GM12878 (cell line): ENCODE results near the gene ASB15. TPM values are rescaled to one million over a fixed set of nuclear protein-coding genes. Genes with fewer than 3 reads are reported as not detected.

ENCODE experiments used
- ATAC-seq: fragments of 200-7000 bp; cut with Tn5 transposase; 3 replicates; pipeline ENCODE4 v1.9.1; 2020; ENCODE audit warnings: mild to moderate bottlenecking, moderate library complexity
- BruUV-seq: library from RNA; stranded (reverse); fragments of 400-500 nt; replicated peaks from 2 replicates; lab custom pipeline; 2021; lab: Mats Ljungman, UMichigan
- CTCF ChIA-PET: fragments of 300-600 bp; sonication (Branson Sonifier 250); formaldehyde crosslinking; extraction: SDS; loops from one replicate; lab custom pipeline; 2021; ENCODE audit warnings: inconsistent platforms; lab: Yijun Ruan, JAX
- POLR2A ChIA-PET: fragments of 350-600 bp; formaldehyde crosslinking; extraction: SDS; loops from one replicate; lab custom pipeline; 2021; ENCODE audit warnings: inconsistent platforms; lab: Charles Lee
- RAD21 ChIA-PET: fragments of 300-600 bp; sonication (Branson Sonifier 250); formaldehyde crosslinking; loops from one replicate; lab custom pipeline; 2023; ENCODE audit warnings: antibody characterized with exemption; ENCODE audit not compliant: unreplicated experiment; lab: Charles Lee
- SMC1A ChIA-PET: fragments of 300-600 bp; sonication (Branson Sonifier 250); formaldehyde crosslinking; loops from one replicate; lab custom pipeline; 2023; ENCODE audit not compliant: unreplicated experiment, uncharacterized antibody; lab: Charles Lee
- DNase-seq: peaks from one replicate; pipeline ENCODE4 v3.0.0-alpha.2; 2011; ENCODE audit warnings: low read depth, low spot score
- FAIRE-seq: peaks from 3 replicates; lab custom pipeline; 2011; peaks lifted over from hg19 to GRCh38; lab: Jason Lieb, UNC
- H2AFZ ChIP-seq: 2 replicates; pipeline ENCODE4 v1.6.0; 2011; ENCODE audit warnings: low read depth, low read length, control low read depth; ENCODE audit not compliant: control insufficient read depth
- H3K27ac ChIP-seq: 2 replicates; pipeline ENCODE4 v1.5.1; 2011; ENCODE audit warnings: control low read depth; ENCODE audit not compliant: control insufficient read depth, insufficient read depth
- H3K27me3 ChIP-seq, 2 experiments: replicated peaks in 1 of 2; 2 replicates each; pipeline versions ENCODE4 v1.6.0 to v1.6.1; 2011; ENCODE audit warnings: low read length in 1 of 2; ENCODE audit not compliant: control insufficient read depth in 2 of 2, insufficient read depth in 2 of 2
- H3K36me3 ChIP-seq, 2 experiments: 2 replicates each; pipeline ENCODE4 v1.5.1; 2011; ENCODE audit warnings: low read length in 1 of 2; ENCODE audit not compliant: control insufficient read depth in 2 of 2, insufficient read depth in 2 of 2
- H3K4me1 ChIP-seq: 2 replicates; pipeline ENCODE4 v1.6.1; 2011; ENCODE audit warnings: mild to moderate bottlenecking, low read length, moderate library complexity, mixed read lengths; ENCODE audit not compliant: control insufficient read depth, insufficient read depth
- H3K4me2 ChIP-seq: 2 replicates; pipeline ENCODE4 v1.6.0; 2011; ENCODE audit warnings: control low read depth; ENCODE audit not compliant: control insufficient read depth, insufficient read depth
- H3K4me3 ChIP-seq: fragments of 200-600 bp; sonication (generic); 2 replicates; pipeline ENCODE4 v1.5.1; 2016
- H3K79me2 ChIP-seq: 2 replicates; pipeline ENCODE4 v1.6.0; 2011; ENCODE audit warnings: low read length; ENCODE audit not compliant: control insufficient read depth, insufficient read depth
- H3K9ac ChIP-seq: 2 replicates; pipeline ENCODE4 v1.8.0; 2011; ENCODE audit warnings: low read length, control low read depth, mixed read lengths; ENCODE audit not compliant: control insufficient read depth, insufficient read depth
- H3K9me3 ChIP-seq: replicated peaks from 3 replicates; pipeline ENCODE4 v1.5.1; 2011; ENCODE audit warnings: mild to moderate bottlenecking, low read length; ENCODE audit not compliant: control insufficient read depth, insufficient read depth
- H4K20me1 ChIP-seq: 2 replicates; pipeline ENCODE4 v1.6.0; 2011; ENCODE audit not compliant: control insufficient read depth, insufficient read depth
- CBFB ChIP-seq: IDR thresholded peaks from 2 replicates; pipeline ENCODE4 v1.6.1; 2016; ENCODE audit warnings: antibody characterized with exemption, low read depth
- CREM ChIP-seq: IDR thresholded peaks from 2 replicates; pipeline ENCODE4 v1.6.1; 2014; ENCODE audit warnings: antibody characterized with exemption, low read depth
- EZH2 ChIP-seq: IDR thresholded peaks from 2 replicates; pipeline ENCODE4 v1.6.1; 2012; ENCODE audit warnings: low read depth, mild to moderate bottlenecking, control low read depth, inconsistent platforms, low read length, borderline replicate concordance; ENCODE audit not compliant: control insufficient read depth
- FOXK2 ChIP-seq: fragments of 450-650 bp; IDR thresholded peaks from 2 replicates; pipeline ENCODE4 v1.6.1; 2017; ENCODE audit warnings: mild to moderate bottlenecking, moderate library complexity
- IKZF1 ChIP-seq: fragments of 450-650 bp; conservative IDR thresholded peaks from 2 replicates; pipeline ENCODE4 v1.6.1; 2017; ENCODE audit warnings: antibody characterized with exemption, mild to moderate bottlenecking
- MYB ChIP-seq: fragments of 150-350 bp; IDR thresholded peaks from 2 replicates; pipeline ENCODE4 v1.6.1; 2014; ENCODE audit warnings: mild to moderate bottlenecking, low read depth, low read length, borderline replicate concordance
- MYC ChIP-seq: IDR thresholded peaks from 2 replicates; pipeline ENCODE4 v1.6.1; 2011; ENCODE audit warnings: mild to moderate bottlenecking, low read length, moderate library complexity, inconsistent platforms; ENCODE audit not compliant: insufficient read depth, insufficient replicate concordance, insufficient read length, severe bottlenecking
- NBN ChIP-seq: fragments of 450-650 bp; IDR thresholded peaks from 2 replicates; pipeline ENCODE4 v1.6.1; 2016
- RB1 ChIP-seq: fragments of 450-650 bp; formaldehyde crosslinking; IDR thresholded peaks from 2 replicates; pipeline ENCODE4 v1.6.1; 2017; ENCODE audit warnings: mild to moderate bottlenecking, borderline replicate concordance
- RBBP5 ChIP-seq: fragments of 200-600 bp; sonication (generic); conservative IDR thresholded peaks from 2 replicates; pipeline ENCODE4 v1.6.1; 2016
- SMC3 ChIP-seq: IDR thresholded peaks from 2 replicates; pipeline ENCODE4 v1.6.1; 2011; ENCODE audit warnings: low read length, improper control_type of control experiment, borderline replicate concordance
- TBL1XR1 ChIP-seq: IDR thresholded peaks from 2 replicates; pipeline ENCODE4 v1.6.1; 2012; ENCODE audit warnings: low read depth, low read length, improper control_type of control experiment
- USF1 ChIP-seq: IDR thresholded peaks from 2 replicates; pipeline ENCODE4 v1.6.1; 2011; ENCODE audit warnings: borderline replicate concordance, low read depth, mild to moderate bottlenecking, moderate library complexity, mixed read lengths, low read length; ENCODE audit not compliant: insufficient read depth; ENCODE audit errors: extremely low read length
- ZBTB33 ChIP-seq: fragments of 450-650 bp; IDR thresholded peaks from 2 replicates; pipeline ENCODE4 v1.6.1; 2017; ENCODE audit warnings: mild to moderate bottlenecking
- ZNF274 ChIP-seq: IDR thresholded peaks from one replicate; pipeline ENCODE4 v1.8.0; 2011; ENCODE audit not compliant: insufficient read length, insufficient read depth
- WGBS: methylation state at CpG from one replicate; pipeline ENCODE4 v1.1.6; 2016; ENCODE audit warnings: low lambda C conversion rate; ENCODE audit not compliant: insufficient replicate concordance, insufficient coverage; ENCODE audit errors: missing lambda C conversion rate; 5-methylcytosine and 5-hydroxymethylcytosine counted together
- in situ Hi-C: fragments of 300-500 bp; cut with MboI; formaldehyde crosslinking; loops from 9 replicates; pipeline ENCODE4 v1.14.3; 2018; ENCODE audit warnings: mixed read lengths
- intact Hi-C: fragments of 100-400 bp; cut with micrococcal nuclease; formaldehyde crosslinking; loops from one replicate; pipeline ENCODE4 v1.14.2; 2022; ENCODE audit not compliant: unreplicated experiment
- polyA plus RNA-seq, 11 experiments: library from polyadenylated mRNA; depleted of rRNA in 4 of 11; unstranded in 6 of 11; stranded (reverse) in 5 of 11; fragments of >200 nt; fragmentation: Nextera tagmentation in 4 of 11; fragmentation: Illumina TruSeq in 1 of 11; extraction: Ambion mirVana in 4 of 11; extraction: Trizol in 1 of 11; gene quantifications; 1 replicate in 1 of 11; 2 replicates in 10 of 11; pipeline versions ENCODE4 v1.2.1 to v1.2.3, GENCODE V29; 2011 to 2016; ENCODE audit warnings: inconsistent platforms in 2 of 11, missing spikeins in 2 of 11, low read depth in 1 of 11
- total RNA-seq, 4 experiments: library from RNA; depleted of rRNA in 3 of 4; stranded (reverse); fragments of >200 nt in 3 of 4; fragmentation: Illumina TruSeq in 1 of 4; extraction: Trizol in 1 of 4; gene quantifications; 2 replicates each; pipeline versions ENCODE4 v1.2.1 to v1.2.3, GENCODE V29; 2013 to 2021
- TF ChIP-seq, protein P1 (sequence below): IDR thresholded peaks from 2 replicates; pipeline ENCODE4 v1.6.1; 2012; ENCODE audit warnings: low read depth, low read length, improper control_type of control experiment
- TF ChIP-seq, protein P2 (sequence below): fragments of 150-350 bp; IDR thresholded peaks from 2 replicates; pipeline ENCODE4 v1.6.1; 2016; ENCODE audit warnings: low read depth, low read length

Gene ASB15
- total and polyA plus RNA-seq, 10 of the 15 experiments (the other 5 are each of a cell fraction or from before 2014, with no cell fraction given), result not detected

- intact Hi-C loops, result loop anchor here (1.0 kb wide), 2 partner anchors 183 to 190 kb away; no protein-coding TSS in a partner anchor
- WGBS, result 100% methylated on average over 1 of the region's 1 CpG
- H3K4me2 ChIP-seq, result no peak overlapping the region
- RAD21 ChIA-PET, result interaction anchor here (0.7 to 2.4 kb wide), 15 partner anchors 9 to 192 kb away, joined by 3 to 25 read pairs (median 4); partner anchors contain the start of gene WASL
- peak; percentile 81 for ATAC-seq
- no peaks in the 10 kb centered on the region for H3K79me2 ChIP-seq
- POLR2A ChIA-PET, result interaction anchor here (1.2 kb wide), 1 partner anchor 63 kb away, joined by 3 read pairs; no protein-coding TSS in a partner anchor
- no peaks in the 10 kb centered on the region for H3K9me3 ChIP-seq
- no peak overlapping the region for H3K4me3 ChIP-seq
- FAIRE-seq, result peak; percentile 73
- DNase-seq, result no peak
- SMC1A ChIA-PET, result interaction anchor here (0.6 to 2.5 kb wide), 13 partner anchors 8 to 196 kb away, joined by 3 to 30 read pairs (median 4); partner anchors contain the start of gene WASL
- H3K9ac ChIP-seq, result no peak overlapping the region
- H3K4me1 ChIP-seq, result no peaks in the 10 kb centered on the region
- no peak overlapping the region for H3K27ac ChIP-seq
- H4K20me1 ChIP-seq, result no peaks in the 10 kb centered on the region
- CTCF ChIA-PET, result interaction anchor here (0.6 to 3.3 kb wide), 28 partner anchors 8 to 1277 kb away, joined by 3 to 26 read pairs (median 4); partner anchors contain the start of genes LMOD2 and WASL
- H3K27me3 ChIP-seq, result no peaks in the 10 kb centered on the region
- no peak overlapping the region for H2AFZ ChIP-seq
- in situ Hi-C loops, result no loop called here
- no peaks in the 10 kb centered on the region; a peak in 1 of 4 replicates for H3K36me3 ChIP-seq
- BruUV-seq, result no TSS peak
- TF ChIP-seq, protein P1, sequence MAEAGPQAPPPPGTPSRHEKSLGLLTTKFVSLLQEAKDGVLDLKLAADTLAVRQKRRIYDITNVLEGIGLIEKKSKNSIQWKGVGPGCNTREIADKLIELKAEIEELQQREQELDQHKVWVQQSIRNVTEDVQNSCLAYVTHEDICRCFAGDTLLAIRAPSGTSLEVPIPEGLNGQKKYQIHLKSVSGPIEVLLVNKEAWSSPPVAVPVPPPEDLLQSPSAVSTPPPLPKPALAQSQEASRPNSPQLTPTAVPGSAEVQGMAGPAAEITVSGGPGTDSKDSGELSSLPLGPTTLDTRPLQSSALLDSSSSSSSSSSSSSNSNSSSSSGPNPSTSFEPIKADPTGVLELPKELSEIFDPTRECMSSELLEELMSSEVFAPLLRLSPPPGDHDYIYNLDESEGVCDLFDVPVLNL, result no peak
- TF ChIP-seq MYB (no peak), RBBP5 (no peak), NBN (no peak), IKZF1 (no peak), CREM (no peak), TBL1XR1 (no peak), SMC3 (peak; percentile 55; the same call in 1 of the 2 replicates), EZH2 (no peak), FOXK2 (no peak), ZNF274 (no peak), USF1 (no peak), MYC (no peak), RB1 (no peak), CBFB (no peak), ZBTB33 (no peak)
- TF ChIP-seq, protein P2, sequence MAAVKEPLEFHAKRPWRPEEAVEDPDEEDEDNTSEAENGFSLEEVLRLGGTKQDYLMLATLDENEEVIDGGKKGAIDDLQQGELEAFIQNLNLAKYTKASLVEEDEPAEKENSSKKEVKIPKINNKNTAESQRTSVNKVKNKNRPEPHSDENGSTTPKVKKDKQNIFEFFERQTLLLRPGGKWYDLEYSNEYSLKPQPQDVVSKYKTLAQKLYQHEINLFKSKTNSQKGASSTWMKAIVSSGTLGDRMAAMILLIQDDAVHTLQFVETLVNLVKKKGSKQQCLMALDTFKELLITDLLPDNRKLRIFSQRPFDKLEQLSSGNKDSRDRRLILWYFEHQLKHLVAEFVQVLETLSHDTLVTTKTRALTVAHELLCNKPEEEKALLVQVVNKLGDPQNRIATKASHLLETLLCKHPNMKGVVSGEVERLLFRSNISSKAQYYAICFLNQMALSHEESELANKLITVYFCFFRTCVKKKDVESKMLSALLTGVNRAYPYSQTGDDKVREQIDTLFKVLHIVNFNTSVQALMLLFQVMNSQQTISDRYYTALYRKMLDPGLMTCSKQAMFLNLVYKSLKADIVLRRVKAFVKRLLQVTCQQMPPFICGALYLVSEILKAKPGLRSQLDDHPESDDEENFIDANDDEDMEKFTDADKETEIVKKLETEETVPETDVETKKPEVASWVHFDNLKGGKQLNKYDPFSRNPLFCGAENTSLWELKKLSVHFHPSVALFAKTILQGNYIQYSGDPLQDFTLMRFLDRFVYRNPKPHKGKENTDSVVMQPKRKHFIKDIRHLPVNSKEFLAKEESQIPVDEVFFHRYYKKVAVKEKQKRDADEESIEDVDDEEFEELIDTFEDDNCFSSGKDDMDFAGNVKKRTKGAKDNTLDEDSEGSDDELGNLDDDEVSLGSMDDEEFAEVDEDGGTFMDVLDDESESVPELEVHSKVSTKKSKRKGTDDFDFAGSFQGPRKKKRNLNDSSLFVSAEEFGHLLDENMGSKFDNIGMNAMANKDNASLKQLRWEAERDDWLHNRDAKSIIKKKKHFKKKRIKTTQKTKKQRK, result no peak
Observed at GRCh38 chr7:123682690-123683089, 81.1 kb downstream of the ASB15 start.
